GM21723 (cell line): ENCODE results near the gene KCNJ11.

ENCODE experiments used
- ATAC-seq: cut with Tn5 transposase; IDR thresholded peaks from one replicate; pipeline ENCODE4 v1.9.1; 2021; ENCODE audit warnings: mild to moderate bottlenecking, moderate library complexity; ENCODE audit not compliant: unreplicated experiment

The KCNJ11 gene

DNA sequence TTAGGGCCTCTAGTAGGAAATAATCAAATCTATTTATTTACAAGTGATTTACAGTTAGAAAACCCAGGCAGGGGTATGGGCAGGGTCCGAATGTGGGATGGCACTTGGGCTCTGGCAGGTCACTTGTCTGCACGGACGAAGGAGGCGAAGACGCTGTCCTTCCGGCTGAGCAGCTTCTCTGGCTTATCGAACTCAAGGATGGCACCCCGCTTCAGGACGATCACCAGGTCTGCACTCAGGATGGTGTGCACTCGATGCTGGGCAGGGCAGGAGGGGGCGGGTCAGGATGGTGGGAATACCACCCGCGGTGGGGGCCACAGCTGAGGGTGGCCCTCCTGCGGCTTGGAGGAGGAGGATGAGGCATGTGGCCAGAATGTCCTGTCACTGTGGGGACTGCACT, 4.4 kb upstream of the KCNJ11 start:
- ATAC-seq: no peak

DNA sequence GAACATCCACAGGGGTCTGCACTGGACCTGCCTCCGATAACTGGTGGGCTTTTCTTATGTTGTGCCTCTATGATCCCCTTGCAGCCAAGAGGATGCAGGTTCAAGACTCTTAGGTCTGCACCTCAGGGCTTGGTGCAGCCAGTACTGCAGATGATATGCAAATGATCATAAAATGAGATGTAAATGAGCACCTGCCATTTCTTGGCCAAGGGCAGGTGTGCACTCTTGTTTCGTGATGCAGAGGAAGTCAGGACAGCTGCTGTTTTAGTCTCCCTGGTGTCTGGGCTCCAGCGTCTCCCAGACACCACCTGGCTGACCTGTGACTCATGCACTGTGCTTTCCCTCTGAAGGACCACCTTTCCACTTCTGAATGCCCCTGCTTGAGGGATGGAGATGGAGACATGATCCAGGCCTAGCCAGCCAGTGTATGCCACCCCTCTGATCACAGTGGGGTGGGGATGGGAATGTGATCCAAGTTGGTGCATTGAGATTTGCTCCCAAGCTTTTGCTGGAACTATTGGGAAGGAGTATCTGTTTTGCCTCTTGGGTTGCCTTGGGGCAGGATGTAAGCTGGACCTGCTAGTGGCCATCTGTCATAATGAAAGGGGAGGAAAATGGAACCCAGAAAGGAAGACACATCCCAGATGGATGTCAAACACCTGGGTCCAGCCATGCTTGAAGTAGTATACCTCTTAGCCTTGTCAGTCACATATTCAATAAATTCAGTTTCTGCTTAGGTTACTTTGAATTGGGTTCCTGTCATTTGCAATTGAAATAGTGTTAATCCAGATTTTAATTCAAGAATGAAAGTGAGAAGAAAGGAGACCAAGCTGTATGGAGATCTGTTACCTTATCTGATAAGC, 3.3 kb upstream of the KCNJ11 start:
- no peak for ATAC-seq

DNA sequence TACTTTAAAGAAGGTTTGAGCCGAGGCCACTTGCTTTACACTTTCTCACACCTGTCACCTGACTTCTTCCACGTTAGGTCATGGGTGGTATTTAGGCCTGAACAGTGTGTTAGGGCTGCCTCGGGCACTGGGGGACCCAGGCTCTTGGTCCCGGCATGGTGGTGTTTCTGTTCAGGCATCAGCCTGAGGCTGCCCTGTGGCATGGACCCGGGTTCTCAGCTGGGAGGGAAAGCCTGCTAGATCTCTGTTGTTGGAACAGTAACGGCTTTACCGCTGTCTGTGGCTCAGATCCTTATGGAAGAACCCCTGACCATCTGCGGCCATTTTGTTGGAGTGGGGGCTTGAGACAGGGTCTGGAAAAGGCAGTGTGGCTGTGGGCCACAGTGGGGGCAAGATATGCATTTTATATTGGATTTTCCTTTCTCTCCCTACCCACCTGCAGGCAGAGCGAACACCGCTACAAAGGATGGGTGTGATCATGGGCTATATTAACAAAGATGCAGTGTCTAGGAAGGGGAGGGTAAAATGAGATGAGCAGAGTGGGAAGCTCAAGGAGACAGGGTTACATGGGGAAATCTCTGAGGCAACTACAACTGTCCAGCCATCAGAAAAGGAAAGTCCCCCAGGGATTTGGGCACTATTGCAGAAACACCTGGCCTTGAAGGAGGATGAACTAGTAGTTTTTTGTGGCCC, 1.6 kb upstream of the KCNJ11 start:
- no peak for ATAC-seq

DNA sequence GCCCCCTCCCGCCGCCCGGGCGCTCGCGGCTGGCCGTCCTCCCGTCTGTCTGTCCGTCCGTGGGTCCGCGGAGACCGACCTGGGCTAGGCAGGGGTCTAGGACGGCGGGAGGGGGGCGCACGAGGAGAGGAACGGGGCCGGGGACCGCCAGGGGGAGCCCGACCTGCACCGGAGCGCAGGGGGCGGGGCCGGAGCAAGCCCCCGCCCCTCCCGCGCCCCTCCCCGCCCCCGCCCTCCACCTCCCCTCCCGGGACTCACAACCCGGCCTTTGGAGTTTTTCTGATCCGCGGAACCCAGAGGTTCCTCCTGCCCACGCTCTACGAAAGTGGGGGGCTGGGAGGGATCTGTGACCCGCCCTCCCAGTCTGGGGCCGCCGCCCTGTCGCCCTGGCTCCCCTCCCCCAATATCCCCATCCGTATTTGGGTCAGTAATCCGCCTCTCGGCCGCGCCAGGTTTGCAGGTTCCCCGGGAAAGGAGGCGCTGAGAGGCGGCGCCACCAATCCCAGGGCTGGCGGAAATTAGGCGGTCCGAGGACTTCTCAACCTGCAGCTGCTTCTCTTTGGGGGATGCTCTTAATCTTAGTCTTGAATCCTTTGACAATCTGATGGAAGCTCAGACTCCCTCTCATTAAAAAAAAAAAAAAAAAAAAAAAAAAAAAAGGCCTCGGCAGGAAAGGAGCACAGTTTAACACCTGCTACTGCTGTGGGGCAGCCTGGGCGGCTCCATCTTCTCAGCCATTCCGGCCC, 925 bp upstream of the KCNJ11 start:
- peak; percentile 74 for ATAC-seq

DNA sequence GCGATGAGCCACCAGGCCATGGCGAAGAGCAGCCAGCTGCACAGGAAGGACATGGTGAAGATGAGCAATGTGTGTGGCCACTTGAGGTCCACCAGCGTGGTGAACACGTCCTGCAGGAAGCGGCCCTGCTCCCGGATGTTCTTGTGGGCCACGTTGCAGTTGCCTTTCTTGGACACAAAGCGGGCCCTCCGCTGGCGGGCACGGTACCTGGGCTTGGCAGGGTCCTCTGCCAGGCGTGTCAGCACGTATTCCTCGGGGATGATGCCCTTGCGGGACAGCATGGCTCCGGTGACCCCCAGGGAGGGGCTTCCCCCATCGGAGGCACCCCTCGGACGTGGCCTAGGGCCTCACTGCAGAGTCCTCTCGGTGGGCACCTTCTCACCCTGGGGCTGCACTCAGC, 648 bp downstream of the KCNJ11 start:
- no peak for ATAC-seq

DNA sequence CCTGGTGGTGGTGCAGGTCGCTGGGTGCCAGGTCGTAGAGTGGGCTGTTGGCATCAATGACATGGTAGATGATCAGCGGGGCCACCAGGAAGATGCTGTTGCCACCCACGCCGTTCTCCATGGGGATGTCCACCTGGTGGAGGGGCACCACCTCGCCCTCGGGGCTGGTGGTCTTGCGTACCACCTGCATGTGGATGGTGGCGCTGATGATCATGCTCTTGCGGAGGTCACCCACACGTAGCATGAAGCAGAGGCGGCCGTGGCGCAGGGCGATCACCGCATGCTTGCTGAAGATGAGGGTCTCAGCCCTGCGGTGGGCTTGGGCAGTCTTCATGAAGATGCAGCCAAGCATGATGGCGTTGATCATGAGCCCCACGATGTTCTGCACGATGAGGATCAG, 1.2 kb downstream of the KCNJ11 start:
- ATAC-seq: no peak

DNA sequence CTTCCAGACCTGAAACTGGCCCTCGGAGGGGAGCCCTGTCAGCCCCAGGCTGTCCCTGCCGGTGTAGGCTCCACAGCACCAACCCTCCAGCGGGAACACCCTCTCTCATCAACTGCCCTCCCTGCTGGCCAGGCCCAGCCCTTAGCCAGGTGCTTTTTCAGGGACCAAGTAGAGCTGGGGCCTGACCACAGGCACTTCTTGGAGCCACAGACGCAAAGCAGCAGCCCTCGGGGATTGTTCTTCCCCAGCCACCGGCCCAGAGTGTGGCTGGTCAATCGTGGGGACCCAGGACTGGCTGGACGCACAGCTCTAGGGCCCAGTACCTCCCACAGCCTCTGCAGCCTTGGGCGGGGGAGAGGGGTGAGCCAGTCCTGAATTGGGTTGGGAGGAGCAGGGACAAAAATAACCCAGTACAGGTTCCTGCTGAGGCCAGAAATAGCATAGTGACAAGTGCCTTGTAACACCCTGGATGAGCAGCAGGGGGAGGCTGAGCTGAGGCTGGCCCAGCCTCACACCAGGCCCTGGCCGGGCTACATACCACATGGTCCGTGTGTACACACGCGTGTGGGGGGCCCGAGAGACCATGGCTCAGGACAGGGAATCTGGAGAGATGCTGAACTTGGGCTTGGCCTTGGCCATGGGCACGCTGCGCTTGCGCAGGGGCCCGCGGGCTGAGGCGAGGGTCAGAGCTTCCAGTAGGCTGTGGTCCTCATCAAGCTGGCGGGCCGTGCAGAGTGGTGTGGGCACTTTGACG, 2.0 kb downstream of the KCNJ11 start:
- ATAC-seq: peak; percentile 60

- no peak for ATAC-seq
Observed at GRCh38 chr11:17385926-17386325, 2.5 kb downstream of the KCNJ11 start.

GRCh38 chr11:17385492-17385891, 3.0 kb downstream of the KCNJ11 start:
- ATAC-seq: no peak

GRCh38 chr11:17384002-17384511, 4.4 kb downstream of the KCNJ11 start:
- peak; percentile 59 for ATAC-seq

GRCh38 chr11:17383461-17383860, 5.0 kb downstream of the KCNJ11 start:
- no peak for ATAC-seq

GRCh38 chr11:17382046-17382728, 6.3 kb downstream of the KCNJ11 start:
- ATAC-seq: no peak

- no peak for ATAC-seq
Observed at GRCh38 chr11:17381156-17381555, 7.3 kb downstream of the KCNJ11 start.

DNA sequence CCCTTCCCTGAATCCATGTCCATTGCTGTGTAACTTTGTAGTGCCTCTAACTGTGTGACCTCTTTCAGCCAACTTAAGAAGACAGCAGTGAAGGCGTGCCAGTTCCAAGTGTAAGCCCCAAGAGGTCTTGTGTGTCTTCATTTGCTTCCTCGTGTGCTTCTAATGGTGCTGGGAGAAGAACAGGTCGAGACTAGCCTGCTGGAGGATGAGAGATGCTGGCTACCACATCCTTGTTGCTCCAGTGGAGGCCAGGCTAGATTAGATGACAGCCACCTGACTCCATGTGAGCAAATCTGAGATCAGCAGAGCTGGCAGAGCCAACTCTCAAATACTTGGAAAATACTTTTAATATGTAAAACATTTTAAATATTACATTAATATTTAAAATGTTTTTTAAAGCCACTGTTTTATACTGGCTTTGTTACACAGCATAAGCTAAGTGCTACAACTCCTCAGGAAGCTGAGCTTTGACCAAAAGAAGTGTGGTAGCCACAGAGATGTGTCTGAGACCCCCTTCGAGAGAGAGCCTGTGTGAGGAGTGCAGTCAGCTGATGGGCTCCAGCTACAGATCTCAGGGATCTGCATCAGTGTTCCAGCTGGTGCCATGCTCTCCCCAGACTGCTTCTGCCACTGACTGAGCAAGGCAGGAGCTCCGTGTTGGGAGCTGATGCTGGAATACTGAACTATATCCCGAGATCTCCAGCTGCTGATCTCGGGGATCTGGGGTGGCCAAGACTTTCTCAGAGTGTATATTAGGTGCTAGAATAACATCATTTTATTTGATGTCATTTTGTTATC, 8.9 kb downstream of the KCNJ11 start:
- no peak for ATAC-seq

DNA sequence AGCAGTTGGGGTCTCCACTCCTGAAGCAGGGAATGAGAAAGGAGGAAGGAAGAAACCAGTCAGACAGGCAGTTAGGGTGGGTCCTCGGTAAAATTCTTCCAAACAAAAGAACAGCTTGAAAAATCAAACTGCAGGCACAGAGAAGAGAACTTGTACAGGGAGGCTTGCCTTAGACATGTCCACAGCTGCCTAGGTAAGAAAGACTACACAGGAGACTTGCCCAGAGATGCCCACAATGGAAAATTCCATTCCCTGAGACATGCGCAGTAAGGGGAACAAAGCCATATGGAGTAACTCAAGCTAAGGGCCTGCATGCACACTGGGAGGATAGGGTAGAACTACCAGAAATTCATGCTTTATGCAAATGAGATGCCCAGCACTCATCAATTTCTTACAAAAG, 9.8 kb downstream of the KCNJ11 start:
- no peak for ATAC-seq

DNA sequence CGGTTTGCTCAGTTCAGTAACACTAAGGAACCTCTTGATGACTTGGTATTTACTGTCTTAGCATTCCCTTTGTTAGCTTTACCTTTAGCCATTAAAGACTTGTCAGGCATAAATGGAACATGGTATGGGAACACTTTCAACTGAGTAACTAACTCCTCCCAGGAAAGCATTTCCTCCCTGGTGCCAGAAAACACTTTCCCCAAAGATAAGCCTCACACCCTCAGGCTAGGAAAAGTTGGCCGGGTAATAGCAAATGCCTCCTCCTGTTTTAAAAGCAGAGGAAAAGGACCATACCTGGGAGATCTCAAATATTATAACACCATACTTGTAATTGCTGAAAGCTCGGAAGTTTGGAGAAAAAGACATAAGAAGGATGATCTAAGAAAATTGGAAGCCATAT, 12.0 kb downstream of the KCNJ11 start:
- ATAC-seq: no peak

- ATAC-seq: no peak
Observed at GRCh38 chr11:17375547-17375946, 12.9 kb downstream of the KCNJ11 start.

GRCh38 chr11:17371614-17372013, 16.8 kb downstream of the KCNJ11 start:
- ATAC-seq: no peak

GRCh38 chr11:17369684-17370243, 18.7 kb downstream of the KCNJ11 start:
- no peak for ATAC-seq
